CD4-positive, alpha-beta T cell treated with Interleukin-2 at 100 ng/mL for 4 hours (primary cell): ENCODE measurements around the gene FUT9.
"Not testable (repeated sequence)": the region's sequence is repeated elsewhere in the genome, so short reads cannot be mapped to it uniquely, and the experiment has no call there.

Source experiments
- DNase-seq: peaks from one replicate; pipeline ENCODE4 v3.0.0-alpha.2; 2020; ENCODE audit warnings: low spot score

FUT9 gene

DNA sequence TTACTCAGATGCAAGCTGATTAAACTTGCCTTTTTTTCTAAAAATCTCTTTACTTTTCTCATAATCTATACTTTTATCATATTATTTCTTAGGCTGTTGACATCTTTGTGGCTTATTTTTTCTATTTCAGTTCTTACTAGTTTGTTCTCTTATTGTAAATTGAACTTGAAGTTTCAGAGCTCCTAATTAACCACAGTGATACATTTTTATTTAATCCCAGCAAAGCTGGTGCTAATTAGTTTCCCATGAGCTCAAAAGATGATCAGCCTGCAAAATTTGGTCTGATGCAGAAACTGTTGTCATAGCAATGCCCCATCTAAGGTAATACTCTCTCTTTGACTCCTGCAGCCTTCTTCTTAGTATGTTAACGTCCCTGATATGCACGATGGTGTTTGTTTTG is 170.3 kb downstream of the FUT9 start:
- DNase-seq = no peak

DNA sequence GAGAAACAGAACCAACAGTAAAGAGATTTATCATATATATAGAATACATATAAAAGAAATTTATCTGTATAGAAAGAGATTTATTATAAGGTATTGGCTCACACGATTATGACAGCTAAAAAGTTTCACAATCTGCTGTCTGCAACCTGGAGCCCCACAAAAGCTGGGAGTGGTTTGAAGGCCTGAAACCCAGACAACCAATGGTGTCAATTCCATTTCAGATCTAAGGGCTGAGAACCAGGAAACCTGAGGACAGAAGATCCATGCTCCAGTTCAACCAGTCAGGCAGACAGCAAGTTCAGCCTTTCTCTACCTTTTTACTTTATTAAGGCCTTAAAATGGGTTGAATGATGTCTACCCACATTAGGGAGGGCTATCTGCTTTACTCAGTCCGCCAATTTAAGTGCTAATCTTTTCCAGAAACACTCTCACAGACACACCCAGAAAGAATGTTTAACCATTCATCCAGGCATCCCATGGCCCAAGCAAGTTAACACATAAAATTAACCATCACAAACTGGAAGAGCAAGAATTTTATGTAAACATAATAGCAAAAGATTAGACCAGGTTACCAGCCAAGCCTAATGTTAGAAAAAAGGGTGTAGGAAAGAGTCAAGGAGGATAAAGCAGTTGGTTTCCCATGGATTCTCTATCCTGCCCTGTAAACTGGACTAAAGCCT is 170.9 kb downstream of the FUT9 start:
- DNase-seq = no peak

DNA sequence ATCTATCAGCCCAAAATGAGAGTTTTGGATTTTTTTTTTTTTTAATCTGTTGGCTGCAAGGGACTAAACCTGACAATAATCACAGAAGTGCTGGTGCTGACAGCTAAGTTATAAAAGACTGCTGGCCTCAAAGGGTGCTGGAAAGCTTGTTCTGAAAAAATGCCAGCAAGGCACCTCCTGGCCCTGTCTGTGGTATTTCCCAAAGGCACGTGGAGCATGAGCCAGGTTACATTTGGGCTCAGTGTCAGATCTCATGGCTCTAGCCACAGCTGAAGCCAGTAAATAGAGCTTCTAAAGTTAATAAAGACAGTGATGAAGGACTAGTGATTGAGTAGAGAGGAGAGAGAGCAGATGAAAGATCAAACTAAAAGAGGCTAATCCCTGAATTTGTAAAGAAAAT is 178.9 kb downstream of the FUT9 start:
- no peak for DNase-seq

DNA sequence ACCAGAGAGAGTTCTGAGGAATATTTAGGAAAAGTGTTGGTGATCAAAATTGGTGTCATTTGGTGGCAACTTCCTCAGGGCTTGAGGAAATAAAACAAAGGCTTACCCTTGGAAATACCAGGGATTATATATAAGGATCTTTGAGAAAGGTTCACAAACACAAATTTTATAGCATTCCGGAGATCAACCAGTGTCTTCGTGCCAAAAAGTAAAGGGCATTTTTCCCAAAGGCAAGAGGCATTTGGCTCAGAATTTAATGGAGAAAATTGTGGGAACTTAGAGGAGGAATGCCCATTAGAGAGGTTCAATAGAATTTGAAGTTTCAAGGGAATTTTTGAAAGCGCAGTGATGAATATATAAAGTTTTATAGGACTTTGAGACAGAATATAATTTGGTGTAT is 179.5 kb downstream of the FUT9 start:
- no peak for DNase-seq

DNA sequence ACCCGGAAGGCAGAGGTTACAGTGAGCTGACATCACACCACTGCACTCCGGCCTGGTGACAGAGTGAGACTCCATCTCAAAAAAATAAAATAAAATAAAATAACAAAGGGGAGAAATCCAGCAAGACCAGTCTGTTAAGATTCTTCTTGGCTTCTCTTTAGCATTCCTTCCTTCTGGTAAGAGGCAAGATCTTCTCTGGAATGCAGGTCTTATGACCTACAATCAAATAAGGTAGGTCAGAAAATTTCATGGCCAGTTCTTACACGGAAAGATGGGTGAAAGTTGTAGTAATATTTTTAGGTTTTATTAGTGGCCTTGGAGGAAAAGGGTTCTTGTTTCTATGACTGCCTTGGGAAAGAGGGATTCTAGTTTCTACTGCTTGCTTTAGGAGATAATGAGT is 180.9 kb downstream of the FUT9 start:
- DNase-seq = no peak

DNA sequence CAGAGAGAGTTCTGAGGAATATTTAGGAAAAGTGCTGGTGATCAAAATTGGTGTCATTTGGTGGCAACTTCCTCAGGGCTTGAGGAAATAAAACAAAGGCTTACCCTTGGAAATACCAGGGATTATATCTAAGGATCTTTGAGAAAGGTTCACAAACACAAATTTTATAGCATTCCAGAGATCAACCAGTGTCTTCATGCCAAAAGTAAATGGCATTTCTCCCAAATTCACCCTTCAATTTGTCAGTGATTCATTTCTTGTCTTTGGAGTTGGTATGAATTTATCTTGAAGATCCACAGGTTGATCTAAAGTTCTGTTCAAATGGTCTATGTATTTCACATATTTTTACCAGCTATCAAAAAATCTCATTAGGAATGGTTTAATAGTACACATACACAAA is 181.5 kb downstream of the FUT9 start:
- DNase-seq = no peak

DNA sequence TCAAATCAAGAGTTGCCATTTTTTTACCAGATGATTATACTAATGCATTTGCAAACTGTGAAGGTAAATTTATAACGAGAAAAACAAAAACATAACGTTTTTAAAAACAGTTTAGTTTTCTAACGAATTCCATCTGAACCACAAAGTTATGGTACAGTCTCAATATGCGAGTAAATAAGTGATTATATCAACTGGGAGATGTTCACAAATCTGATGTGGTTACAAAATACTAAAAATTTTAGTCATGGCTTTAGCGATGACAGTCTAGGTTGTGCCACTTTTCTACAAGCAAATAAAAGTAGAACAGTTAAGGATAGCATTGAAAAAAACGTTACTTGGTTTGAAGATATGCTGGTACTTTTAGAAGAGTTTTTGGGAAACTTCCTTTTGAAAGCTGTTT is 186.8 kb downstream of the FUT9 start:
- DNase-seq = no peak

DNA sequence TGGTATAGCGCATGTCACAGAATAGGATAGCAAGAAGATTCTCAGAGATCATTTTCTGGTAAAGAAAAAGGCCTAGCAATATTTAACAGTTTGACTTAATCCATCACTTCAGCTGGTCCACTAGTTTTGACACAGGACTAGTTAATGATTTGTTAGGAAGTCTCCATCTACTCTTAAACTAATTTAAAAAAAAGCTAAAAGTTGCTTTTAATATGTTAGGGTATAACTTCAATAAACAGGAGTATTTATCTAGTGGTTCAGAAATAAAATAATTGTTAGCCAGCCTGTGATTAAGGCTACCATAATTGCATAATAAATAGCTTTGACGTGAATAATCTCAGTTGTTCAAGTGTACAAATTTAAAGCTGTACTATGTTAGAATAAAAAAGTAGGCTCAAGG is 195.6 kb downstream of the FUT9 start:
- DNase-seq = no peak

DNA sequence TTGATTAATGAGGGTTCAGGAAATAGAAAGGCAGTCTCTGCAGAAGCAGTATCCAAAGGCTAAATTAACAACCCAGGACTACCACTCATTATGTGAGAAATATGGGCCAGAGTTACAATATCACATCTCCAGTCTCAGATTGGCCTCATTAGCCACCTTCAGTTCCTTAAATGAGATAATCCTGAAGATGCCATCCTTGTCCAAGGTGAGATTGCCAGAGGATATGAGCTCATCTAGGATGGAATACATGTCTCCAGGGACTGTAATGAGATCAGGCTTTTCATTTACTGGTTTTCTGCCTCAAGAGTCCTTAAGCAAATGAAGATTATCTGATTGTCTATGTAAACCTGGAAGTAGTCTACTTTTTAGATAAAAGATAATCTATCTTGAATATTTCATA is 196.3 kb downstream of the FUT9 start:
- no peak for DNase-seq

DNA sequence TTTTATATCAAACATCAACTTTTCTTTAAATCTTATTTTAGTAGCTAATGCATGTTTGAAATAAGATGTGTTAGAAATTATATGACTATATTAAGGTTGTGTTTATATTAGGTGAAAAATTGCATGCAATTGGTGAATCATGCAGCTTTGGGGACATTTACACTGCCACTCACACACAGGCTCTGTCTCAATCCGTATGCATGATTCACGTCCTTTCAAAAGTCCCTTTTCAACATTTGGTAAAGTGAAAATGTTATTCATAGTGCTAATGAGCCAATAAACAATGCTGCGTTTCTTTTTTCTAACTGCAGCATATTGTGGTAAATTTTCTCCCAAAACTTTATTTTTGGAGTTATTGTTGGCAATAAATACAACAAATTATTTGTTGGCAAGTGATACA is 198.0 kb downstream of the FUT9 start:
- DNase-seq = no peak

DNA sequence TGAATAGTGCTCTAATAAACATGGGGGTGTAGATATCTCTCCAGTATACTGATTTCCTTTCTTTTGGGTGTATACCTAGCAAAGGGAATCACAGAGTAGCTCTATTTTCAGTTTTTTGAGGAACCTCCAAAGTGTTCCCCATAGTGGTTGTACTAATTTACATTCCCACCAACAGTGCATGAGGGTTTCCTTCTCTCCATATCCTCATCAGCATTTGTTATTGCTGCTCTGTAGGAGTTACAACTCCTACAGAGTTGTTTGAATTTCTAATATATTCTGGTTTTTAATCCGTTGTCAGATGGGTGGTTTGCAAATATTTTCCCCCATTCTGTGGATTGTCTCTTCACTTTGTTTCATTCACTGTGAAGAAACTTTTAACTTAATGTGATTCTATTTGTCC is 207.9 kb downstream of the FUT9 start:
- no peak for DNase-seq

DNA sequence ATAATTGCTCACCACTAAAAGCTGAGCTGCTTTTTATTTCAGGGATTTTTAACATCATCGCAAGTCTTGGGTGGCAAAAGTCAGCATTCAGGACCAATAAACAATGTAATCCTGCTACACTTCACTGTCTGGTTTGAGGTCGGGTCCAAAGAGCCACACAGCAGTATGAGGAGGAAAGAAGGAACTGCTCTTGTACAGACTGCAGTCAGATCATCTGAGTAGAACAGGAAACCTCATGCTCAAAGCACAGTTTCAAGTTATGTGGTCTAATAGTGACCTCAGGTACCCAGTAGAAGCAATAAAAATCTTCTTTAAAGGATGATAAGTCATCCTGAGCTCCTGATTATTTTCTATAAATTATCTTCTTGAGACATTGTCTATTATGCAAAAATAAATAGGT is 211.4 kb downstream of the FUT9 start:
- no peak for DNase-seq

DNA sequence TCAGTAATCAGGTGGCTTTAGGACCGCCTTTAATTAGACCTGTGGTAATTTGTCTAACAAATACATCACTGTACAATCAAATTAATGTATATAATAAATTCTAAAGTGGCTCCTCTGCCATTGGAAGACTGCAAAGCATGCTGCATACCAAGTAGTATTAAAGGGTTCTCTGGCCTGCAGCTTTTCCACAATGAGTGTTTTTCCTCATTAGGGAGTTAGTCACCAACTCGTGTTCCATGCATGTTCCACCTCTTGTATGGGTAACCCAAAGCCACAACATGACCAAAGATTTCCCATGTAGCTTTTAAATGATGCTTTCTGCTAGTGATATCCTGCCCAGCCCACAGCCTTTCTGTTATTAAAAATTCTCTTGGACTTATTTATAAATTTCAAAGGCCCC is 218.7 kb downstream of the FUT9 start:
- no peak for DNase-seq

DNA sequence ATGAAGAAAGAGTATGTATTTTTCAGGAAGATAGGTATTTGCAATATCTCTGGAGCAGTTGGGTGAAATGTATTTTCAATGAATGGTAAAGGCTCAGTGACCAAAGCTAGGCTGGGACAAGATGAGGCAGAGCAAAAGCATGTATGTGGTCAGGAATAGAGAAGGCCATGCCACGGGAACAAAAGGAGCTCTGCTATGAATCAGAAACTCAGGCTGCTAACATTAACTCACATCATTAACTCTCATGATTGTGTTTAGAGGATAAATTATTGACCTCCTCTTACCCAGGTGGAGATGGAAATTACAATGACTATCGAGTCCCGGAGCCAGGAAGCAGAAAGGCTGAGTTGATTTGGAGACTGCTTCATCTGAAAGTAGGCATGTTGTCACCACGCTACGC is 220.2 kb downstream of the FUT9 start:
- DNase-seq = no peak

DNA sequence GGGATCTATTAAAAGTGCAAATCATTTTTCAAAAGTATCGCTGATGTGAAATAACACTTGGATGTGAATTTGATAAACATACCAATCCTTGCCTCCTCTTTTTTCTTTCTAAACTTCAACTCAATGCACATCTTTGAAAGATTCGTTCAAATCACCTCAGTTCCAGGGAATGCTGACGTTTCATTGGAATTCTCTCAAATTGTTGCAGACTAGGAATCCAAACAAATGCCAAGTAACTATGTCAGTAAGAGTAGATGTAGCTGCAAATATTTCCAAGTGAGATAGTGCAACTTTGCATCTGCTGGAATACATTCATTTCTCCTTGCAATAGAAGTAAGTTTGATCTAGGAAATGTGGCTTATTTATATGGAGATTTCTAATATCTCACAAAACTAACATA is 220.7 kb downstream of the FUT9 start:
- no peak for DNase-seq

DNA sequence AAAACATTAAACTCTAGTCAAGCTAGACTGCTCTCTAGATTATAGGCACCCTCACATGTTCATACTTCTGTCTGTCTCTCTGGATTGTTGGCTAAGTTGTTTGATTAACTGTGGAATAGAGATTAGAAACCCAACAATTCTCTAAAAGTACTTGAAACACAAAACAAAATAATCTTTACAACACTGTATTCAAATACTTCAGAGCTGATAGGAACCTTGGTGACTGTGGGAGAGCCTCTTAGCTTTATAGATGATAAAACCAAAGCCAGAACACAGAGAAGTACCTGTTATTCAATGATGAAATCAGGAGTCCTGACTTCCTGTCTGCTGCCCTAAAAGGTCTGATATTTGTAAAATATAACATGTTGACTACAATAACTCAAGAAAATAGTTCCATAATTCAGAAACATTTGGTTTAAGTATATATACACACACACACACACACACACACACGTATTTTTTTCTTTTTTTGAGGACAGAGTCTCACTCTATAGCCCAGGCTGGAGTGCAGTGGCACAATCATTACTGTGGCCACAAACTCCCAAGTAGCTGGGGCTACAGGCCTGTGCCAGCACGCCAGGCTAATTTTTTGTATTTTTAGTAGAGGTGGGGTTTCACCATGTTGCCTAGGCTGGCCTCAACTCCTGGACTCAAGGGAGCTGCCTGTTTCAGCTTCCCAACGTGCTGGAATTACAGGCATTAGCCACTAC is 222.0 kb downstream of the FUT9 start:
- DNase-seq = no peak

DNA sequence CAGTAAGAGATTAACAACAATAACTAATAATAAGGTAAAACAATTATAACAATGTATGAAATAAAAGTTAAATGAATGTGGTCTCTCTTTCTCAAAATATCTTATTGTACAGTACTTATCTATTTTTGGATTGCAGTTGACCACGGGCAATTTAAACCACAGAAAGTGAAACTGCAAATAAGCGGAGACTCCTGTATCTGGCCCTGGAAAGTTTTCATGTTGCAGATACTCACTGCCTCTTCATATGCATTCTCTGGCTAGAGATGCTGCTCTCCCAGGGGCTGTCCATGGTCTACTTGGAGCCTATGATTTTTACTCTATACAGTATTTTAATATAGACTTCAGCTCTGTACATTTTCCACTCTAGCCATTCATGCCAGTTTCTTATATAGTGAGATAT is 230.8 kb downstream of the FUT9 start:
- no peak for DNase-seq

DNA sequence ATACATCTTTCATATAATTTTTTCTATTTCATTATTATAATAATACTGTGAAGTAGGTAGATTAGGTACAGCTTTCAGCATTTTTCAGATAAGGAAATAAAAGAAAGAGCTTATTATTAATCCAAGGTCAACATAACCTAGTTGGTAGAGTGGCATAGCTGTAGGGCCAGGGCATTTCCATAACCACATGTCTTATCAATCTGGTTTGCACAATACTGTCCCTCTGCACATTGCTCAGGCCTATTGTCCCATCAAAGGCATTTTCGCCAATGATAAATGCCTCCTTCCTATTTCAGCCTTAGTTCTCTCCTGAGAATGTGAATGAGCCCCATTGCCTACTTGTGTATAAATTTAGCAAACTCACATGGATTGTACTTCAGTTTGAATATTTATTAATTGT is 234.0 kb downstream of the FUT9 start:
- DNase-seq = no peak

DNA sequence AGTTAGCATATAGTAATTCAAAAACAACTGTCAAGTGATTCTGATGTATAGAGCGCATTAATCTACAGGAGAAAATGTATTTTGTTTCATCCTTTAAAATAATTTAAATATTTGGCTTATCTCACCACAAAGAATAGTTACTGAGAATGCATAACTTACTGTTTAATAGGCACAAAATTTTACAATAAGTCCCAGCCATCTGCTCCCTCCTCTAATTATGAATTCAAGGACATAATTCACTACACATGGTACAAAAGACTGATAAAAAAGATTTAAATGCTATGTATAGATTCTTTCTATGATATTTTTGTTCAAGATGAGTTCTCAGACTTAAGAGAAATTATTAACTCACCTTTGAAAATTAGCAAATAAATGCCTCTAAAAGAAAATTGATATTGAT is 242.0 kb downstream of the FUT9 start:
- no peak for DNase-seq

DNA sequence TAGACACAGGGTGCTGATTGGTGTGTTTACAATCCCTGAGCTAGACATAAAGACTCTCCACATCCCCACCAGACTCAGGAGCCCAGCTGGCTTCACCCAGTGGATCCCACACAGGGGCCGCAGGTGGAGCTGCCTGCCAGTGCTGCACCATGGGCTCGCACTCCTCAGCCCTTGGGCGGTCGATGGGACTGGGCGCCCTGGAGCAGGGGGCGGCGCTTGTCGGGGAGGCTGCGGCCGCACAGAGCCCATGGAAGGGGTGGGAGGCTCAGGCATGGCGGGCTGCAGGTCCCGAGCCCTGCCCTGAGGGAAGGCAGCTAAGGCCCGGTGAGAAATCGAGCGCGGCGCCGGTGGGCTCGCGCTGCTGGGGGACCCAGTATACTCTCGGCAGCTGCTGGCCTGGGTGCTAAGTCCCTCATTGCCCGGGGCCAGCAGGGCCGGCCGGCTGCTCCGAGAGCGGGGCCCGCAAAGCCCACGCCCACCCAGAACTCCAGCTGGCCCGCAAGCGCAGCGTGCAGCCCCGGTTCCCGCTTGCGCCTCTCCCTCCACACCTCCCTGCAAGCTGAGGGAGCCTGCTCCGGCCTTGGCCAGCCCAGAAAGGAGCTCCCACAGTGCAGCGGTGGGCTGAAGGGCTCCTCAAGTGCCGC is 245.1 kb downstream of the FUT9 start:
- not testable (repeated sequence) for DNase-seq
